ENCODE data around the gene ZC3H4.

DNA sequence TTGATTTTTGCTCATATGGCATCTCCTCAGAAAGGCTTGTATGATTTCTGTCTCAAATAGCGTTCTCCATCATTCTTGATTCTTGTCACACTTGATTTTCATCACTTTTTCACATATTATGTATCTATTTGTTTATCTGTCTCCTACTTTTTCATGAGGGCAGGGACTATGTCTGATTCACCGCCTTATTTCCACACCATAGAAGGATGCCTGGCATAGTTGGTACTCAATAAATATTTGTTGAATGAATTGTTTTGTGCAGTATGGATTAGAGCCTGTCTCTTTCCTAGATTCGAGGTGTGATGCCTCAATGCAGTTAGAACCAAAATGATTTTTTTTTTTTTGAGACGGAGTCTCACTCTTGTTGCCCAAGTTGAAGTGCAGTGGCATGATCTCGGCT, 29.2 kb upstream of the ZC3H4 start:
- TF ChIP-seq, protein P1, sequence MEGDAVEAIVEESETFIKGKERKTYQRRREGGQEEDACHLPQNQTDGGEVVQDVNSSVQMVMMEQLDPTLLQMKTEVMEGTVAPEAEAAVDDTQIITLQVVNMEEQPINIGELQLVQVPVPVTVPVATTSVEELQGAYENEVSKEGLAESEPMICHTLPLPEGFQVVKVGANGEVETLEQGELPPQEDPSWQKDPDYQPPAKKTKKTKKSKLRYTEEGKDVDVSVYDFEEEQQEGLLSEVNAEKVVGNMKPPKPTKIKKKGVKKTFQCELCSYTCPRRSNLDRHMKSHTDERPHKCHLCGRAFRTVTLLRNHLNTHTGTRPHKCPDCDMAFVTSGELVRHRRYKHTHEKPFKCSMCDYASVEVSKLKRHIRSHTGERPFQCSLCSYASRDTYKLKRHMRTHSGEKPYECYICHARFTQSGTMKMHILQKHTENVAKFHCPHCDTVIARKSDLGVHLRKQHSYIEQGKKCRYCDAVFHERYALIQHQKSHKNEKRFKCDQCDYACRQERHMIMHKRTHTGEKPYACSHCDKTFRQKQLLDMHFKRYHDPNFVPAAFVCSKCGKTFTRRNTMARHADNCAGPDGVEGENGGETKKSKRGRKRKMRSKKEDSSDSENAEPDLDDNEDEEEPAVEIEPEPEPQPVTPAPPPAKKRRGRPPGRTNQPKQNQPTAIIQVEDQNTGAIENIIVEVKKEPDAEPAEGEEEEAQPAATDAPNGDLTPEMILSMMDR (IDR thresholded peaks at IDR 0.05), result no peak
- TF ChIP-seq EZH2 (IDR thresholded peaks at IDR 0.05; ENCODE audit: borderline replicate concordance, insufficient read depth, low read depth, low read length, poor library complexity, severe bottlenecking), result no peak
